Erythroblast (primary cell): ENCODE results near the gene SLC26A1.

Experiments
- GATA1 ChIP-seq: IDR thresholded peaks from 2 replicates; pipeline ENCODE4 v1.6.1; 2011; ENCODE audit warnings: low read depth, mild to moderate bottlenecking, control low read depth, low read length, moderate library complexity
- POLR2A ChIP-seq: IDR thresholded peaks from 2 replicates; pipeline ENCODE4 v1.6.1; 2011; ENCODE audit warnings: mild to moderate bottlenecking, low read length

GRCh38 chr4:965048-965765, 28.0 kb downstream of the SLC26A1 start:
- TF ChIP-seq POLR2A (no peak), GATA1 (no peak)
